B cell (primary cell): ENCODE results near the gene ZC3H12C. TPM values are rescaled to one million over a fixed set of nuclear protein-coding genes. Genes with fewer than 3 reads are reported as not detected.

Experiments
- ATAC-seq: fragments of 200-7000 bp; cut with Tn5 transposase; one replicate; pipeline ENCODE4 v1.10.0; 2021; ENCODE audit warnings: low read depth, mild to moderate bottlenecking, moderate number of reproducible peaks, moderate library complexity
- CTCF ChIA-PET: fragments of 350-600 bp; sonication (Branson Sonifier 250); formaldehyde crosslinking; loops from one replicate; lab custom pipeline; 2021; ENCODE audit warnings: antibody characterized with exemption, inconsistent platforms; lab: Charles Lee
- POLR2A ChIA-PET: fragments of 350-600 bp; sonication (Branson Sonifier 250); formaldehyde crosslinking; loops from one replicate; lab custom pipeline; 2021; ENCODE audit warnings: antibody characterized with exemption; lab: Charles Lee
- DNase-seq: peaks from one replicate; pipeline ENCODE4 v3.0.0; 2013
- H2AFZ ChIP-seq: 2 replicates; pipeline ENCODE4 v1.6.1; 2012; ENCODE audit warnings: mild to moderate bottlenecking, low read depth, low read length; ENCODE audit not compliant: insufficient read depth, poor library complexity, severe bottlenecking
- H3K27ac ChIP-seq, 2 donors: 1 replicate in 1 of 2; 2 replicates in 1 of 2; pipeline ENCODE4 v1.5.1; 2012 to 2013; ENCODE audit warnings: low read length in 2 of 2, mild to moderate bottlenecking in 2 of 2, moderate library complexity in 1 of 2
- H3K27me3 ChIP-seq, 4 experiments: fragments of 200-600 bp in 1 of 4; sonication (generic) in 1 of 4; replicated peaks in 1 of 4; 1 replicate in 2 of 4; 2 replicates in 2 of 4; pipeline versions ENCODE4 v1.6.1 to v1.7.0; 2013 to 2016; ENCODE audit warnings: low read length in 3 of 4, mild to moderate bottlenecking in 2 of 4, mixed read lengths in 1 of 4, moderate library complexity in 1 of 4; ENCODE audit not compliant: insufficient read depth in 4 of 4, control insufficient read depth in 3 of 4; ENCODE audit errors: control extremely low read depth in 1 of 4
- H3K36me3 ChIP-seq, 2 experiments: replicated peaks in 1 of 2; 1 replicate in 1 of 2; 2 replicates in 1 of 2; pipeline versions ENCODE4 v1.6.1 to v1.7.1; 2013; ENCODE audit warnings: low read length in 1 of 2; ENCODE audit not compliant: insufficient read depth in 2 of 2, control insufficient read depth in 1 of 2; ENCODE audit errors: control extremely low read depth in 1 of 2, extremely low read depth in 1 of 2
- H3K4me1 ChIP-seq, 2 donors: fragments of 200-600 bp in 1 of 2; sonication (generic) in 1 of 2; 1 replicate in 1 of 2; 2 replicates in 1 of 2; pipeline versions ENCODE4 v1.5.1 to v1.6.1; 2013 to 2017; ENCODE audit warnings: low read length in 2 of 2; ENCODE audit not compliant: control insufficient read depth in 2 of 2, insufficient read depth in 2 of 2
- H3K4me2 ChIP-seq: replicated peaks from 2 replicates; pipeline ENCODE3; 2012; ENCODE audit warnings: mild to moderate bottlenecking, low read depth, low read length; ENCODE audit not compliant: poor library complexity, severe bottlenecking
- H3K4me3 ChIP-seq, 5 experiments: fragments of 200-600 bp in 1 of 5; sonication (generic) in 1 of 5; 1 replicate in 3 of 5; 2 replicates in 2 of 5; pipeline versions ENCODE4 v1.5.1 to v1.7.0; 2011 to 2016; ENCODE audit warnings: low read length in 4 of 5, mild to moderate bottlenecking in 4 of 5, low read depth in 2 of 5, control low read depth in 1 of 5, moderate library complexity in 1 of 5; ENCODE audit not compliant: insufficient read depth in 1 of 5; ENCODE audit errors: control extremely low read depth in 1 of 5, extremely low read depth in 1 of 5
- H3K79me2 ChIP-seq: fragments of 200-600 bp; sonication (generic); one replicate; pipeline ENCODE4 v1.6.0; 2016; ENCODE audit warnings: low read length; ENCODE audit not compliant: control insufficient read depth, insufficient read depth
- H3K9ac ChIP-seq: fragments of 200-600 bp; sonication (generic); 2 replicates; pipeline ENCODE4 v1.6.1; 2017; ENCODE audit warnings: mild to moderate bottlenecking, low read length, moderate library complexity
- H3K9me3 ChIP-seq, 3 donors: one replicate each; pipeline versions ENCODE4 v1.6.1 to v1.7.1; 2013; ENCODE audit warnings: low read length in 2 of 3; ENCODE audit not compliant: control insufficient read depth in 2 of 3, insufficient read depth in 1 of 3; ENCODE audit errors: control extremely low read depth in 1 of 3
- H4K20me1 ChIP-seq: 2 replicates; pipeline ENCODE4 v1.6.0; 2012; ENCODE audit warnings: mild to moderate bottlenecking, low read length; ENCODE audit not compliant: insufficient read depth, control insufficient read depth, poor library complexity, severe bottlenecking
- H3K27ac Mint-ChIP-seq: one replicate; pipeline ENCODE4 v1.8.0; 2021; ENCODE audit warnings: mixed read lengths
- H3K27me3 Mint-ChIP-seq: one replicate; pipeline ENCODE4 v1.8.0; 2021; ENCODE audit warnings: mixed read lengths
- H3K4me1 Mint-ChIP-seq: one replicate; pipeline ENCODE4 v1.8.0; 2021; ENCODE audit warnings: mixed read lengths
- H3K4me3 Mint-ChIP-seq: one replicate; pipeline ENCODE4 v1.8.0; 2021; ENCODE audit warnings: mixed read lengths
- H3K9me3 Mint-ChIP-seq: one replicate; pipeline ENCODE4 v1.8.0; 2022; ENCODE audit warnings: mixed read lengths; ENCODE audit not compliant: insufficient read depth
- EZH2 ChIP-seq: IDR thresholded peaks from 2 replicates; pipeline ENCODE4 v1.6.1; 2012; ENCODE audit warnings: borderline replicate concordance, low read depth, mild to moderate bottlenecking, moderate library complexity, low read length; ENCODE audit not compliant: insufficient read depth, poor library complexity, severe bottlenecking
- WGBS: methylation state at CpG from one replicate; pipeline ENCODE4 v1.1.5; 2013; ENCODE audit warnings: missing lambda C conversion rate; ENCODE audit not compliant: insufficient coverage; 5-methylcytosine and 5-hydroxymethylcytosine counted together
- intact Hi-C: fragments of 100-400 bp; cut with micrococcal nuclease; formaldehyde crosslinking; loops from one replicate; pipeline ENCODE4 v1.10.0; 2022
- polyA plus RNA-seq: library from polyadenylated mRNA; depleted of rRNA; stranded (reverse); fragments of >200 nt; gene quantifications from 2 replicates; pipeline ENCODE4 v1.2.3, GENCODE V29; 2012
- total RNA-seq, 2 donors: library from RNA; stranded (reverse); fragments of 120-200 nt in 1 of 2; gene quantifications; 1 replicate in 1 of 2; 2 replicates in 1 of 2; pipeline versions ENCODE4 v1.2.3 to v1.2.4, GENCODE V29; 2013 to 2022
- TF ChIP-seq, protein P1 (sequence below): fragments of 200-600 bp; IDR thresholded peaks from one replicate; pipeline ENCODE4 v1.8.0; 2022; ENCODE audit warnings: antibody characterized with exemption, mild to moderate bottlenecking

ZC3H12C gene
- total and polyA plus RNA-seq, 2 donors (not counting 1 experiment from before 2014, with no cell fraction given): 0.01 to 0.10 TPM

DNA sequence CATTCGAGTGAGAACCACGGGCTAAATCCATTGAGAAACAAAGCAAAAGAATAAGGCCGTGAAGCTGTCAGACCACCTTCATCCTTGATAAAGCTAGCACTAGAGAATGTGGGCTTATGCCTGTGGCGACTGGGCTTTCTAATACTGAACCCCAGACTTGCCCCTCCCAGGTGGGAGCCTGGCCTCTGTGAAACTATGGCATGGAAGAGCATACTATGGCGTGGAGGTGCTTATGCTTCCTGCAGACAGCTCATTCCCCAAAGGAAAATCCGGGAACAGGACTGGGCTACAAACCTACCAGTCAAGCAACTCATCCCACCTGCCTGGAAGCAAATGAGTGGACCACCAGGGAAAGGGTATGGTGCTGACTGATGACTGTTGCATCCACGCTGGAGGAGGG lies 92.4 kb downstream of the ZC3H12C start:
- POLR2A ChIA-PET: no interaction called here
- intact Hi-C loops: no loop called here
- no peaks in the 10 kb centered on the region for H3K9me3 ChIP-seq
- H3K27me3 ChIP-seq: peaks cover 0 to 18% (median 5%) of the 10 kb centered on the region in 4 experiments
- H3K4me1 ChIP-seq: no peaks in the 10 kb centered on the region
- H3K4me1 Mint-ChIP-seq: no peaks in the 10 kb centered on the region
- H3K9ac ChIP-seq: no peak overlapping the region
- no peak overlapping the region for H3K4me2 ChIP-seq
- no peaks in the 10 kb centered on the region for H3K79me2 ChIP-seq
- H3K4me3 Mint-ChIP-seq: no peak overlapping the region
- H3K9me3 Mint-ChIP-seq: peaks cover 3% of the 10 kb centered on the region
- WGBS: 89% methylated on average over 7 of the region's 7 CpGs
- TF ChIP-seq EZH2: no peak
- TF ChIP-seq, protein P1, sequence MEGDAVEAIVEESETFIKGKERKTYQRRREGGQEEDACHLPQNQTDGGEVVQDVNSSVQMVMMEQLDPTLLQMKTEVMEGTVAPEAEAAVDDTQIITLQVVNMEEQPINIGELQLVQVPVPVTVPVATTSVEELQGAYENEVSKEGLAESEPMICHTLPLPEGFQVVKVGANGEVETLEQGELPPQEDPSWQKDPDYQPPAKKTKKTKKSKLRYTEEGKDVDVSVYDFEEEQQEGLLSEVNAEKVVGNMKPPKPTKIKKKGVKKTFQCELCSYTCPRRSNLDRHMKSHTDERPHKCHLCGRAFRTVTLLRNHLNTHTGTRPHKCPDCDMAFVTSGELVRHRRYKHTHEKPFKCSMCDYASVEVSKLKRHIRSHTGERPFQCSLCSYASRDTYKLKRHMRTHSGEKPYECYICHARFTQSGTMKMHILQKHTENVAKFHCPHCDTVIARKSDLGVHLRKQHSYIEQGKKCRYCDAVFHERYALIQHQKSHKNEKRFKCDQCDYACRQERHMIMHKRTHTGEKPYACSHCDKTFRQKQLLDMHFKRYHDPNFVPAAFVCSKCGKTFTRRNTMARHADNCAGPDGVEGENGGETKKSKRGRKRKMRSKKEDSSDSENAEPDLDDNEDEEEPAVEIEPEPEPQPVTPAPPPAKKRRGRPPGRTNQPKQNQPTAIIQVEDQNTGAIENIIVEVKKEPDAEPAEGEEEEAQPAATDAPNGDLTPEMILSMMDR: no peak
- H3K27ac Mint-ChIP-seq: no peak overlapping the region
- no peak for ATAC-seq
- no peaks in the 10 kb centered on the region for H3K36me3 ChIP-seq
- no peak overlapping the region for H3K4me3 ChIP-seq
- H4K20me1 ChIP-seq: no peaks in the 10 kb centered on the region
- no peak overlapping the region for H2AFZ ChIP-seq
- H3K27me3 Mint-ChIP-seq: peaks cover 60% of the 10 kb centered on the region
- no peak for DNase-seq
- no peak overlapping the region for H3K27ac ChIP-seq
- CTCF ChIA-PET: interaction anchor here (1.3 kb wide), 1 partner anchor 192 kb away, joined by 4 read pairs; no protein-coding TSS in a partner anchor

DNA sequence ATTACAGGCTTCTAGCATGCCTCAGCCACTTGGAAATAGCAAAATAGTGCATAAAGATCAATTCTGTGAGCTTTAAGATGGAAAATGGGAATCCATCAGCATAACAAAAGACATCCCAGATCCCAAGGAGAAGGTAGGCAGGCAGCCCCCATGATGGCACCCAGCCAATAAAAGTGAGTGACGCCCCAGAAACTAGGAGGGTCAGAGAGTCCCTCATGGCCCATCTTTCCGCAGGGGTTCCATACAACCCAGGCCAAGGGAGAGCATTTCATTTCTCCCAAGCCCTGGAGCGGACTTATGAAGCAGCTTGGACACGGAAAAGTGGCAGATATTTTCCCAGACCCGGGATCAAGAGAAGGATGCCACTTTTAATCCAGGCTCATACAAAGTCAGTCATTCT lies 93.3 kb downstream of the ZC3H12C start:
- Mint-ChIP-seq H3K27ac (no peak overlapping the region), H3K27me3 (peaks cover 60% of the 10 kb centered on the region), H3K4me3 (no peak overlapping the region), H3K9me3 (peaks cover 5% of the 10 kb centered on the region), H3K4me1 (no peaks in the 10 kb centered on the region)
- Histone ChIP-seq H2AFZ (no peak overlapping the region), H3K27ac (no peak overlapping the region), H3K27me3 (peaks cover 0 to 20% (median 5%) of the 10 kb centered on the region in 4 experiments), H3K9ac (no peak overlapping the region), H3K4me1 (no peaks in the 10 kb centered on the region), H3K4me3 (no peak overlapping the region), H3K9me3 (peaks cover 0 to 3% (median 2%) of the 10 kb centered on the region in 3 donors), H4K20me1 (no peaks in the 10 kb centered on the region), H3K4me2 (no peak overlapping the region), H3K79me2 (no peaks in the 10 kb centered on the region), H3K36me3 (no peaks in the 10 kb centered on the region)
- POLR2A ChIA-PET: no interaction called here
- DNase-seq (no peak), ATAC-seq (no peak)
- no peak for TF ChIP-seq EZH2
- TF ChIP-seq, protein P1: no peak
- intact Hi-C loops: no loop called here
- CTCF ChIA-PET: interaction anchor here (1.3 kb wide), 1 partner anchor 191 kb away, joined by 4 read pairs; no protein-coding TSS in a partner anchor
- 90% methylated on average over 5 of the region's 5 CpGs for WGBS
